Neural crest cell (in vitro differentiated cells): Measurements from ENCODE around the gene EPAS1. TPM values are rescaled to one million over a fixed set of nuclear protein-coding genes. Genes with fewer than 3 reads are reported as not detected.

Source experiments
- DNase-seq: peaks from one replicate; pipeline ENCODE4 v3.0.0; 2021; ENCODE audit warnings: low read depth, mixed read lengths, low spot score
- H3K27ac Mint-ChIP-seq: one replicate; pipeline ENCODE4 v1.8.0; 2021; ENCODE audit warnings: mild to moderate bottlenecking, mixed read lengths; ENCODE audit not compliant: unreplicated experiment
- H3K27me3 Mint-ChIP-seq: 2 replicates; pipeline ENCODE4 v1.8.0; 2021; ENCODE audit warnings: low read depth, mild to moderate bottlenecking, mixed read lengths
- H3K36me3 Mint-ChIP-seq: 2 replicates; pipeline ENCODE4 v1.8.0; 2021; ENCODE audit warnings: low read depth, mild to moderate bottlenecking, mixed read lengths
- H3K4me1 Mint-ChIP-seq: 2 replicates; pipeline ENCODE4 v1.8.0; 2021; ENCODE audit warnings: mixed read lengths
- H3K4me3 Mint-ChIP-seq: one replicate; pipeline ENCODE4 v1.8.0; 2021; ENCODE audit warnings: mild to moderate bottlenecking, mixed read lengths
- H3K9me3 Mint-ChIP-seq: 2 replicates; pipeline ENCODE4 v1.8.0; 2021; ENCODE audit warnings: mixed read lengths
- total RNA-seq: library from RNA; stranded (reverse); gene quantifications from 2 replicates; pipeline ENCODE4 v1.2.1, GENCODE V29; 2021
- TF ChIP-seq, protein P1 (sequence below): fragments of 200-600 bp; sonication (generic); conservative IDR thresholded peaks from 2 replicates; pipeline ENCODE4 v1.5.0; 2021; ENCODE audit warnings: antibody characterized with exemption, mild to moderate bottlenecking

The EPAS1 gene
- total RNA-seq, 1 donor from 2014 or later = 0.14 TPM

DNA sequence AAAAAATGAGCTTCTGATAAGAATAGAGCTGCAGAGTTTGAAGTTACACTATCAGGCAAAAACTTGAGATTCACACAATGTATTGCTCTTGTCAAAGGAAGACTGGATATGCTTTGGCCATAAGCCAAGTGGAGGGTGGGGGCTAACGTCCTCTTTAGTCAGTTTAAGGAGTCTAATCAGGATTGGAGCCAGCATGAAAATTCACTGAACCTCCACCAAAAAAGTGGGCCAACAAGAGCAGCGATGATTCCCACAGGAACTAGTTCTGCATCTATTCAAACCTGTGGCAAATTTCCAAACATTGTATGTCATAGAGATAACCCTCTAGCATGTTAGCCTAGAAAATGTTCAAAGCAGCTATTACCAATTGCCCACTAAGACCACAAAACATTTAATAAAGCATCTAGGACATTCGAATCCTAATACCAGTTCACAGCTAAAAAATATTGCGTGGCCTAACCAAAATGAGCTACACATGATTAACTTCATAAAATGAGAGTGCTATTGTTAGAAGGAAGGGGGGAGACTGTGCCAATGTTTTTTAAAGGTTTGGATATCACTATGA, 138.7 kb downstream of the EPAS1 start:
- H3K36me3 Mint-ChIP-seq = no peaks in the 10 kb centered on the region
- no peak for DNase-seq
- no peaks in the 10 kb centered on the region for H3K9me3 Mint-ChIP-seq
- no peaks in the 10 kb centered on the region for H3K4me1 Mint-ChIP-seq
- peaks cover 13% of the 10 kb centered on the region for H3K27me3 Mint-ChIP-seq
- H3K4me3 Mint-ChIP-seq = no peak overlapping the region
- TF ChIP-seq, protein P1, sequence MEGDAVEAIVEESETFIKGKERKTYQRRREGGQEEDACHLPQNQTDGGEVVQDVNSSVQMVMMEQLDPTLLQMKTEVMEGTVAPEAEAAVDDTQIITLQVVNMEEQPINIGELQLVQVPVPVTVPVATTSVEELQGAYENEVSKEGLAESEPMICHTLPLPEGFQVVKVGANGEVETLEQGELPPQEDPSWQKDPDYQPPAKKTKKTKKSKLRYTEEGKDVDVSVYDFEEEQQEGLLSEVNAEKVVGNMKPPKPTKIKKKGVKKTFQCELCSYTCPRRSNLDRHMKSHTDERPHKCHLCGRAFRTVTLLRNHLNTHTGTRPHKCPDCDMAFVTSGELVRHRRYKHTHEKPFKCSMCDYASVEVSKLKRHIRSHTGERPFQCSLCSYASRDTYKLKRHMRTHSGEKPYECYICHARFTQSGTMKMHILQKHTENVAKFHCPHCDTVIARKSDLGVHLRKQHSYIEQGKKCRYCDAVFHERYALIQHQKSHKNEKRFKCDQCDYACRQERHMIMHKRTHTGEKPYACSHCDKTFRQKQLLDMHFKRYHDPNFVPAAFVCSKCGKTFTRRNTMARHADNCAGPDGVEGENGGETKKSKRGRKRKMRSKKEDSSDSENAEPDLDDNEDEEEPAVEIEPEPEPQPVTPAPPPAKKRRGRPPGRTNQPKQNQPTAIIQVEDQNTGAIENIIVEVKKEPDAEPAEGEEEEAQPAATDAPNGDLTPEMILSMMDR = no peak
- no peak overlapping the region for H3K27ac Mint-ChIP-seq

Other genes with a start within 250 kb of the EPAS1 start
- not detected in 2 replicates for gene TMEM247, start 182.2 kb downstream of the EPAS1 start, total RNA-seq
- gene RHOQ, start 245.1 kb downstream of the EPAS1 start, total RNA-seq = 50.1 and 51.7 TPM in 2 replicates
- 6.9 and 11.5 TPM in 2 replicates for gene ATP6V1E2, start 245.2 kb downstream of the EPAS1 start, total RNA-seq